Caki2 (cell line): Measurements from ENCODE around the gene TMEM176A. TPM values are rescaled to one million over a fixed set of nuclear protein-coding genes. Genes with fewer than 3 reads are reported as not detected.

Source experiments
- DNase-seq: peaks from one replicate; pipeline ENCODE4 v3.0.0-alpha.2; 2015; ENCODE audit warnings: low read depth
- in situ Hi-C: cut with HindIII; loops from 2 replicates; pipeline ENCODE4 v1.10.0; 2016; ENCODE audit warnings: low sequenced_read_pairs, low pct_unique_long_range_greater_than_20kb, mixed read lengths
- total RNA-seq: library from RNA; depleted of rRNA; stranded (reverse); fragments of >200 nt; shearing (Covaris generic); gene quantifications from 2 replicates; pipeline ENCODE4 v1.2.3, GENCODE V29; 2014; ENCODE audit warnings: low replicate concordance

TMEM176A gene
- total RNA-seq, 1 experiment from 2014 or later, result not detected

DNA sequence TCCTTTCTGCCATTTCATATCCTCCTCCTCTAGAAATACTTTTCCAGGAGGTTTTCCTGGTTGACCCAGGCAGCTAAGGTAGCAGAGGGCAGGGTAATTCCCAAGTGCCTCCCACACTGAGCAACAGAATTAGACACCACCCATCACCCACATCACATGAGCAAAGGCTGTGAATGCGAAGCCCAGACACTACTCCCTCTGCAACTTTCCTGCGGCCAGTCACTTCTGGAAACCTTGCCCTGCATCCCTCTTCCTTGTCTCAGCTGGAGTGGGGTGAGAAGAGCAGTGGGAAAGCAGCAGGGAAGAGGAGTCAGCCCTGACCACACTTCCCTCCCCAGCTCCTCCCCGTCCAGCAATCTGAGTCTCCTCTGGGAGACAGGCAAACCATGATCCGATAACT lies 15.6 kb upstream of the TMEM176A start:
- DNase-seq, result no peak
- in situ Hi-C loops, result no loop called here

DNA sequence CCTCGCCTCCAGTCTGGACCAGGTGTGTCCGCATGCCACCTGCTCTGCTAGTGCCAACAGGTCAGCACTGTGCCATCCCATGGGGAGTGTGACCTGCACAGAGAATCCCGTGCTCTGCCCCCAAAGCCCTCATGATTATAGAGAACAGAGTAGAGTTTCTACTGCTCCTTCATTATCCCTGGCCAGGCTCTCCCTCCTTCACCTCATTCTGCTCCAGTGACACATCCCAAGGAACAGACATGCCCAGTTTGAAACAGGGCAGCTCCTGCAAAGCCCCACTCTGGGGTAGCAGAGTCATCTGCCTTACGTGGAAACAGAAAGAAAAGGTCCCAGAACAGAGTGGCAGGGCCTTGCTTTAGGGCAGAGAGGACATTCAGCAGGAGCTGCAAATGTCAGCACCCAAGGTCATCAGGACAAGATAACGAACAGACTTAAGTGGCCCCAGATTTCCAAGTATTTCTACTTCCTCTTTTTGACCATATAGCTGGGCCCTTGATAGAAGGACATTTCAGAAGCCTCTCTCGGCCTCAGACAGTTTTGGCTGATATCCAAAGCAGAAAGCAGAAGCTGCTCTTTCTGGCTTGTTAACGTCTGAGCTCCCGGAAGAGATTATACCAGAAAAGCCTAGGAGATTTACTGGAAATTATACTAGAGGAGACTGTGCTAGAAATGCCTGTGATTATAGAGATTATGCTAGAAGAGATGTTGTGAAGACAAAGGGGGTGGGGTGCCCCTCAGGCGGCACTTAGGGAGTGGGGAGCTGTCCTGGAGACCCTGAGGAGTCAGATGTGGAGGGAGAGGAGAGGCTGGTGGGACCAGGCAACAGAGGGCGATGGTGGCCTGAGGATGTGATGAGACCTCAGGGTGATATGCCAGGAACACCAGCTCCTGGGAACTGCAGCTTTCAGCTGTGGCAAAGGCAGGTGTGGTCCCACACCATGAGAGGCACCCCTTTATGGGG lies 13.0 kb upstream of the TMEM176A start:
- no peak for DNase-seq
- in situ Hi-C loops, result no loop called here

DNA sequence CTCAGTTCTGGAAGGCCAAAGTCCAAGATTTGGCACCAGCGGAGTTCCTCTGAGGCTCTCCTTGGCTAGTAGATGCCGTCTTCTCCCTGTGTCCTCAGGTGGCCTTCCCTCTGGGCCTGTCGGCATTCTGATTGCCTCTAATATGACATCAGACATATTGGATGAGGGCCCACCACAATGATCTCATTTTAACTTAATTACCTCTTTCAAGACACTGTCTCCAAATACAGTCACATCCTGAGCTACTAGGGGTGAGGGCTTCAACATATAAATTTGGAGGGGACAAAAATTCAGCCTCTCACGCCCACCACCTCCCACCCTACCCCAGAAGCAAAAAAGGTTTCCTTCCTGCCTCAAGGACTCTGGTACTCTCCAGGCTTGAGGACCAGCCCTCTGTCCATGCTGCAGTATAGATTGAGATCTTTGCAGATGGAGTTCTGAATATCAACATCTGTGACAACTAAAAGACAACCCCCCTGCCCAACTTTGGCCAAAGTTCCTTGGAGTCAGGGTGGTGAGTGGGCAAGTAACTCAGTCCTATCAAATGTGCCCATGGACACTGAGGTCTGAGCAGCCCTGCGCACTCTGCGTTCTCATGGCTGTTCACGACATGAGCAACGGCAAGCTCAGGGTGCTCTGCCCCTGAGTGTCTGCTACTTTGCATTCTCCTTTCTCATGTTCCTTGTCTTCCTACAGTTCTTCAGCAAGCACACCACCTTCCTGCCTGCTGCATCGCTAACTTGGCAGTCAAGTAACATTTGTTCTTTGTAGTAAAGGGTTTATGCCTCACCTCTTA lies 11.9 kb upstream of the TMEM176A start:
- in situ Hi-C loops, result no loop called here
- no peak for DNase-seq

DNA sequence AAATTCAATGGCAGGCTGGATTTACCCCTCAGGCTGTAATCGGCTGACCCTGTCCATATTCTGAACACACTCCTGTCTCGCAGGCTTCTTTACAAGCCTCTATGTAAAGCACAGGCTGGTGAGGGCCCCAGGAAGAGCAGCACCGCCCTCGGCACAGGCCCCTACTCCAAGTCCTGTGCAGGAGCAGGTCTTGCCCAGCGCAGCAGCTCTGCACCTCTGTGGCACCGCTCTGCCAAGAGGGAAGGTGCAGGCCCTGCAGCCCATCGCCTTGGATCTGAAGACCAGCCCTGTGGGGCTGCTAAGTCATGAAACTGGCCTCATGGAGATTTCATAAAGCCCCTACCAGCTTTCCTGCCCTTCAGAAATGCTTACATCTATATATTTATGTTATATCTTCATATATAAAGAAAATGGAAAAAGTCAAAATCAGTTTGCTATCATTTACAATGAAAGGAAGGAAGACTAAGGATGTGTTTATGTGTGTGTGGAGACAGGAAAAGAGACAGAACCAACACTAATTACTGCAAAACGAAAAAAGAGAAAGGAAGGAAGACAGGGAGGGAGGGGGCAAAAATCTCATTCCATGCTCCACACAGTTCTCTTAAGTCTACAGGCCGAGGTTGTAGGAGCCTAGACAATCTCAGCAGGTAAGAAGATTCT lies 10.0 kb upstream of the TMEM176A start:
- in situ Hi-C loops, result no loop called here

DNA sequence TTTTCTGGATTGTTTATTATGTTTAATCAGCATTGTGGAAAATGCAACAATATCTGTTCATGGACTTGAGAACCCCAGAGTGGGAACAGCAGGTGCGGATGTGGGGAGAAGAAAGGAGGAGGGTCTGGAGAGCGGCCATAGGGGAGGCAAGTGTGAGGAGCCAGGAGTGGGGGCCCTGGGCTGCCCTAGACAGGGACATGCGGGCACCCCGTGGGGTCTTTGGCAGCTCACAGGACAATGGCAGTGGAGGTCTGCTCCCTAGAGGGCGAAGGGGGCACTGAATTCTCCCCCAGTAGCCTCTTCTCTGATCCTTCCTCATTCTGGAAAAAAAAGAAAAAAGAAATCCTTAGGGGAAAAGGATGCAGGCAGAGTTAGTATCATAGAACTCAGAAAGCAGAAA lies 9.3 kb upstream of the TMEM176A start:
- in situ Hi-C loops, result no loop called here
- DNase-seq, result no peak

More for the DNA sequence above, 10.0 kb upstream of the TMEM176A start:
- DNase-seq, result no peak

DNA sequence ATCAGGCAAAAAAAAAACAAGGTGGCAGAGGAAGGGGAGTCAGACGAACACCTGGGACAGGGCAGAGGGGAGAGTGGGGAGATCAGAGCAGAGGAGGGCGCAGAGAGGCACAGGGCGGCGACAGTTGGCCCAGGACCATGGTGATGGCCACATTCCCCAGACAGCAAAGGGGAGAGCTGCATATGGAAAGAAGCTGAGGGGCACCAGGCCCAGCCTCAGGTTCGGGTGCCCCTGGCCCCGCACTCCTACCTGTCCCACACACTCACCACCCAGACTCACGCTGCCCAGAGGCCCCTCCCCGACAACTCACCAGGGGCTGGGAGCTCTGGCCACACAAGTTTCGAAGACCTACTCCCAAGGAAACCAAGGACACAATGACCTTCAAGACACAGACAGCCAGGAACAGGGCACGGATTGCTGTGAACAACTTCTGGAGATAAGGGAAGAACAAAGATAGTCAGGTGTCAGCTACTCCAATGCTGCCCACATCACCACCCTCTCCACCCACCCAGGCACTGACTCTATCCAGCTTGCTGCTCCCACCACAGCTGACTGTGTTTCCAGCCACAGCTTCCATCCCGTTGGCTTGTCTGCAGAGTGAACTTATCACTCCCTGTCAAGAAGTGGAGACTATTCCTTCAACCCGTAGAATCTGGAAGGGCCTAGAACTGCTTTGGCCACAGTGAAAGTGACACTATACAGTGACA lies 8.7 kb upstream of the TMEM176A start:
- no peak for DNase-seq
- in situ Hi-C loops, result no loop called here

DNA sequence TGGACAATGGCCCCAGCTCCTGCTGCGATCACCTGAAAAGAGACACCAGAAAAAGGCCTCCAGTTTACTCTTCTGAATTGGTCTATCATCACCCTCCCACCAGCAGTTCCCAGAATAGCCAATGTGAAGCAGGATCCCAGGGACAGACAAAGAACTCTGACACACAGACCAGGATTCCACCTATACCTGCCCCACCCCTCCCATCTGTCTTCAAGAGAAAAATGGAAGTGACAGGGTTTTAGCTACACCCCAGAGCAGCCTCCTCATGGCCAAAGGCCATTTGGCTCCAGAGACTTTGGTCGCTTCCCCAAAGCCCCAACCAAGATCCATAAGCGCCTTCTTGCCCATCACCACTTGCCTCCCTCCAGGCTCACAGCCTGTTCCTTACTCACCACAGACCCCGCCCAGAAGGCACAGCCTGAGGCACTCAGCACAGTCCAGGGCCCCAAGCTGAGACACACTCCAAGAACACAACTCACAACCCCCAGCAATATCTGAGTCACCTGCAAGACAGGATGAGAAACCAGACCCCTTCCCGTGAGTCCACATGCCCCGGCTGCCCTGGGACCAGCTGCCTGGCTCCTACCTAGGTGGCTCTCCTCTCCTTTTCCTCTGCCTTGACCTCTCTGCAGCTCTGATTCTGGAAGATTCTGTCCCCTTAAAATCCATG lies 6.9 kb upstream of the TMEM176A start:
- in situ Hi-C loops, result no loop called here
- DNase-seq, result no peak

DNA sequence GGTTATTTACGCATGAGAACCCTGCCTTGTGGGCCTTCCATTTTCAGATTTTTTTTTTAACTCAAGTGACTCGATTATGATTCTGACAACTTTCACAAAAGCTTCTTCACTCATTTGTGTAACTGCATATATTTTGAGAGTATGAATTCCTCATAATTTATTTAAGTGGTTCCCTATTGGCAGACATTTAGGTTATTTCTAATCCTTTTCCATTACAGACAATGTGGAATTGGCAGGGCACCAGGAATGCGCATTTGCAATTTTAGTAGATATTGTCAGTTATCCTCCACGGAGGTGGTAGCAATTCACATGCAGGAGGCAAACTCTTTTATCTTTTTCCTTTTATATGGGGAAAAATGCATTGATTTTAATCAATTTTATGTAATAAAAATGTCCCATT lies 2.9 kb upstream of the TMEM176A start:
- in situ Hi-C loops, result no loop called here
- no peak for DNase-seq

DNA sequence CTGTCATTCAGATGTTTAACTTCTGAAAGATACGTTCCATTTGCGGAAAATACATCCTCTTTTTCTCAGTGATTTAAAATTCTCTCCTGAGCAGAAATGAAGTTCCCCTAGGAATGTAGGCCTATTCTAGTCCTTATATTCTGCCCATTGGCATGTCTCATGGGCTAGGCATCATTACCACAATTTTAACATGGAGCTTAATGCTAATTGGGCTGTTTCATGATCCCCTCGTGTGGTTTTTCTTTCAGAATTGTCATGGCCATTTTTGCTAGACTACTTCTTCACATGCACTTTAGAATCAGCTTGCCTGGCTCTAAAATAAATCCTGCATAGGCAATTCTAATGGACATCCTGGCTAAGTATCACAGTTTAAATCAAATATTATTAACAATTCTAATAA lies 1.4 kb upstream of the TMEM176A start:
- in situ Hi-C loops, result no loop called here
- DNase-seq, result no peak

DNA sequence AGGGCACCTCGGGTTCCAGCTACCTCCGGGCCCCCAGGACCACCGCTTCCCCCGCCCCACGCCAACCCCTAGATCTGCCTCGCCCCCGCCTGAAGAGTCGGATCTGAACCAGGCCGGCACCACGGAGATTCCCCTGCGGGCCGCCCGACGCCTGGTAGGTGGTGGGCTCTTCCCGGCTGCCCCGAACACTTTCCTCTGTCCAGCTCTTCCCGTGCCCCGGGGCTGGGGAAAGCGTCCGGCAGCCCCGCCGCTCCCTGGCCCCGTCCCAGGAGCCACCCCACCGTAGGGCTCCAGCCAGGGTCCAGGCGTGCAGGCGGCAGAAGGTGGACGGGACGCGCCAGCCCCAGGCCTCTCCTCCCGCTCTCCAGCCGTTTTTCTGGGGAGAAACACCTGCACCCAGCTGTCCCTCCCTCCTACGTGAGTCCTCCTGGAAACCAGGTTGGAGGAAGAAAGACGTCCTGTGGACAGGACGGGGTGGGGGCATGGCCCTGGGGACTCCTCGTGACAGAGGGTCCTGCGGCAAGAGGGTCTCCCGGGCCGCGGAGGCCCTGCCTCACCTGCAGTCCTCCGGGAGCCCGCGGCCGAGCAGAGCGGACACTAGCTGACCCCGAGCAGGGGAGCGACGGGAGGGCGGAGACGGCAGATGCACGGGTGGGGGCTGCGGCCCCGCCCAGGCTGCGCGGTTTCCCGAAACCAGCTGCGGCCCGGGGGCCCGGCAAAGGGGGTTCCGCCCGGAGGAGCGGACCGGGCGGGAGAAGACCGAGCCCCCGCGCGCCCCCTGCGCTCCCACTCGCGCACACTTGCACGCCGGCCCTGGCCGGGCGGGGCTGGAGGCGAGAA lies 608 bp upstream of the TMEM176A start, which contains the start of gene TMEM176B:
TMEM176B (minus strand) TSS at position 624 of the 840 bp plus-strand sequence. CDS start 3,795 bp downstream, outside the sequence.
- in situ Hi-C loops, result no loop called here
- no peak for DNase-seq

DNA sequence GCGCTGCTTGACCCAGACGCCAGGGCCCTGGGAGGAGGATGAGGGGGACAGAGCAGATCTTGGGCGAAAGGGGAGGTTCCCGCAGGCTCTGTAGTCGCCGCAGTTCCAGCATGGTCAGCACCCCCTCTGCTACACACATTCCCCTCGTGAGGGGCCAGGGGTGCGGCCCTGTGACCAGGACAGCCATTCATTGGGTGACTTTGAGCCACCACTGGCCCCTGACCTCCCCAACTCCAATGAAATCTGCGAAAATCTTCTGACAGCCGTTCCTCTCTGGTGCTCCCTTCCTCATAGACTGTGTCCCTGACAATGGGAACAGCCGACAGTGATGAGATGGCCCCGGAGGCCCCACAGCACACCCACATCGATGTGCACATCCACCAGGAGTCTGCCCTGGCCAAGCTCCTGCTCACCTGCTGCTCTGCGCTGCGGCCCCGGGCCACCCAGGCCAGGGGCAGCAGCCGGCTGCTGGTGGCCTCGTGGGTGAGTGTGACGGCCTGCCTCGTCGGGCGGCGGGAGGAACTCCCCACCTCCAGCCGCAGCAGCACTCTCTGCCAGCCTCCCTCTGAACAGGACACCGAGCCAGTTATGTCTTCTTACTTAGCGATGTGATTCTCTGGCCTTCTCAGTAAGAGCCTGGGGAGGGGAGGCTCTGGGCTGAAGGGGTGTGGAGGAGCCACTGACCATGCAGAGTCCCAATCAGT lies 825 bp downstream of the TMEM176A start:
- DNase-seq, result no peak
- in situ Hi-C loops, result no loop called here

DNA sequence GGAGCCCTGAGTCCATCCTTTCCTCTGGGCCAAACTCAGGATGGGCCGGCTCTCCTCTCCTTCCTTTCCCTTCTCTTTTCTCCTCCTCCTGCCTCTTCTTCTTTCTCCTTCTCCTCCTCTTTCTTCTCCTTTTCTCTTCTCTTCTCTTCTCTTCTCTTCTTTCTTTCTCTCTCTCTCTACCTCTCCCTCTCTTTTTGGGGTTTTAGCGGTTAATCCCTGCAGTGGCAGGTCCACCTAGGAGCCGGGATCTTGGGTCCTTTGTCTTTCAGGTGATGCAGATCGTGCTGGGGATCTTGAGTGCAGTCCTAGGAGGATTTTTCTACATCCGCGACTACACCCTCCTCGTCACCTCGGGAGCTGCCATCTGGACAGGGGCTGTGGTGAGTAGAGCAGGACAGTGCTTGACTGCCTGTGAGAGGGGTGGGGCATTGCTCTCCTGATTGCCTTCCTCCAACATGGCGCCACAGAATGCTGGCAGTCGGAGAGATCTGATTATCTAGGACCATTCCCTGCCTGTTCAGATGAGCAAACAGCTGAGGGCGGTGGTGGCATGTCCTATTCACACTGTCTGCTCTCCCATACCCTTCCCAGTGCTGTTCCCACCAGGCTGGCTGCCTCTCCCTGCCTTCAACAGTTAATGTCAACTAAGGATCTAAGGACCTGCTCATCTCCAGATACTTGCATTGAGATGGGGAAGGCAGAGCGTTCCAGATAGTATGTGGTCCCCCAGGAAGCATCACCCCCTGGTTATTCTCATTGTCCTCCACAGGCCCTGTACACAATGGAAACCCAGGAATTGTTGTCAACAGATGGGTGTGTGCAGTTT lies 1.6 kb downstream of the TMEM176A start:
- in situ Hi-C loops, result no loop called here
- DNase-seq, result no peak

DNA sequence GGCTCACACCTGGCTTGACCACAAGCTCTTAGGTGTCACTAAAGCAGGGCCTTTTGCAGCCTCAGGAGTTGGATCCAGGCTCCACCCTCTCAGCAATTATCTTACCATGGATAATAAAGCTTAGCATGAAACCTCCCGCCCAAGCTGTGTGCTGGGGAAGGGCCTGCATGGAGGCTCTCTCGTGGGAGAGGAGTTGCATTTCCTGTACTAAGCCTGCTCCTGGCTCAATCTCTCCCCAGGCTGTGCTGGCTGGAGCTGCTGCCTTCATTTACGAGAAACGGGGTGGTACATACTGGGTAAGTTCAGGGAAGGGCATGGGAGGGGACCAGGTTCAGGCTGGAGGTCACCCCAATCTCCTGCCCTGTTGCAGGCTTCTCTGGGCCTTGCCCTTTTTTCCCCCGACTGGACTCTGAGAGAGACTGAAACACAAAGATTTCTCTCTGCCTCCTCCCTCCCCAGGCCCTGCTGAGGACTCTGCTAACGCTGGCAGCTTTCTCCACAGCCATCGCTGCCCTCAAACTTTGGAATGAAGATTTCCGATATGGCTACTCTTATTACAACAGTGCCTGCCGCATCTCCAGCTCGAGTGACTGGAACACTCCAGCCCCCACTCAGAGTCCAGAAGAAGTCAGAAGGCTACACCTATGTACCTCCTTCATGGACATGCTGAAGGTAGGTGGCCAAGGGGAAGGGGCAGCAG lies 2.7 kb downstream of the TMEM176A start:
- DNase-seq, result no peak
- in situ Hi-C loops, result no loop called here

DNA sequence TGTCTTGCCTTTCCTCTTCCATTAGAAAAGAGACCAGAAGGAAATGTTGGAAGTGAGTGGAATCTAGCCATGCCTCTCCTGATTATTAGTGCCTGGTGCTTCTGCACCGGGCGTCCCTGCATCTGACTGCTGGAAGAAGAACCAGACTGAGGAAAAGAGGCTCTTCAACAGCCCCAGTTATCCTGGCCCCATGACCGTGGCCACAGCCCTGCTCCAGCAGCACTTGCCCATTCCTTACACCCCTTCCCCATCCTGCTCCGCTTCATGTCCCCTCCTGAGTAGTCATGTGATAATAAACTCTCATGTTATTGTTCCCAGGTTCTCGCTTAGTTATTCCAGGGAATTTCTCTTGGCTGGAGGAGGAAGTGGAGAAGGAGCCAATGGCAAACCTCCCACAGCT lies 4.2 kb downstream of the TMEM176A start:
- no peak for DNase-seq
- in situ Hi-C loops, result no loop called here

DNA sequence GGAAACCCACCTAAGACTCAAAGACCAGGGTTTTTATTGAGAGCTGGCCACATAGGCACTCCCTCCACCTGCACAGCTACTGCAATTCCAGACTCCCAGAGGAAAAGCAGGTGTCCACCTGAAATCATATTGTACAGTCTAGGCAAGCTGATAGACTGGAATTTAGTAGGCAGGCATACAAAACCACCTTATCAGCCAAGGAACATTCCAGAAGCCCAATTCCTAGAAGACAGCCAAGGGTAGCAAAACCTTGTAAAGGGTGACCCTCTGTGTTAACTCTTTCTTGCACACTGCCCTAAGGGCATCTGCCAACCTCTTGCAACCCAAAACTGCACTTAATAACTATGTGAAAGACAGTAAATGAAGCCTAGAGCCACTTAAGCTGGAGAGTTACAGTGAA lies 5.3 kb downstream of the TMEM176A start:
- in situ Hi-C loops, result no loop called here
- no peak for DNase-seq
